HepG2 (cell line): ENCODE results near the gene SFXN1. TPM values are rescaled to one million over a fixed set of nuclear protein-coding genes. Genes with fewer than 3 reads are reported as not detected.

Source experiments
- ATAC-seq: fragments of 200-7000 bp; cut with Tn5 transposase; 3 replicates; pipeline ENCODE4 v1.9.1; 2020; ENCODE audit warnings: mild to moderate bottlenecking, moderate library complexity
- BruUV-seq: library from RNA; stranded (reverse); fragments of 400-500 nt; replicated peaks from 2 replicates; lab custom pipeline; 2021; lab: Mats Ljungman, UMichigan
- CTCF ChIA-PET: fragments of 300-600 bp; formaldehyde crosslinking; extraction: SDS; loops from one replicate; lab custom pipeline; 2021; ENCODE audit warnings: low total read pairs, inconsistent platforms, low intra/inter-chr PET ratio; lab: Yijun Ruan, JAX
- POLR2A ChIA-PET: fragments of 350-600 bp; sonication (Branson Sonifier 250); formaldehyde crosslinking; loops from one replicate; lab custom pipeline; 2020; ENCODE audit warnings: antibody characterized with exemption, inconsistent platforms; lab: Yijun Ruan, JAX
- DNase-seq: peaks from one replicate; pipeline ENCODE4 v3.0.0-alpha.2; 2015; ENCODE audit warnings: low spot score
- FAIRE-seq: peaks from 3 replicates; lab custom pipeline; 2011; peaks lifted over from hg19 to GRCh38; lab: Jason Lieb, UNC
- H2AFZ ChIP-seq: one replicate; pipeline ENCODE4 v1.6.1; 2011; ENCODE audit warnings: low read length, inconsistent platforms
- H3K27ac ChIP-seq: fragments of 300-600 bp; 3 replicates; pipeline ENCODE4 v1.8.0; 2011; ENCODE audit warnings: mixed run types, mild to moderate bottlenecking, mixed read lengths, low read length, inconsistent platforms; ENCODE audit not compliant: insufficient read depth; ENCODE audit errors: extremely low read length
- H3K27me3 ChIP-seq, 2 experiments: fragments of 200-600 bp in 1 of 2; 2 replicates in 1 of 2; 3 replicates in 1 of 2; pipeline versions ENCODE4 v1.6.0 to v1.8.0; 2011; ENCODE audit warnings: low read length in 2 of 2, mild to moderate bottlenecking in 2 of 2, moderate library complexity in 2 of 2, inconsistent platforms in 1 of 2; ENCODE audit not compliant: insufficient read depth in 2 of 2, control insufficient read depth in 1 of 2
- H3K36me3 ChIP-seq, 2 experiments: fragments of 200-600 bp in 1 of 2; replicated peaks in 1 of 2; 2 replicates in 1 of 2; 3 replicates in 1 of 2; pipeline versions ENCODE4 v1.5.1 to v1.8.0; 2011; ENCODE audit warnings: low read length in 2 of 2, inconsistent platforms in 1 of 2; ENCODE audit not compliant: insufficient read depth in 2 of 2, control insufficient read depth in 1 of 2
- H3K4me1 ChIP-seq: 2 replicates; pipeline ENCODE4 v1.5.1; 2012; ENCODE audit warnings: low read length, inconsistent platforms; ENCODE audit not compliant: insufficient read depth
- H3K4me2 ChIP-seq: 2 replicates; pipeline ENCODE4 v1.6.0; 2011; ENCODE audit warnings: low read depth, low read length, inconsistent platforms
- H3K4me3 ChIP-seq, 3 experiments: fragments of 200-600 bp in 1 of 3; sonication (generic), shearing (Covaris generic) in 1 of 3; replicated peaks in 1 of 3; 2 replicates each; pipeline ENCODE4 v1.5.1; 2011 to 2016; ENCODE audit warnings: low read length in 3 of 3, inconsistent platforms in 2 of 3, low read depth in 2 of 3, mild to moderate bottlenecking in 2 of 3, control low read depth in 1 of 3, mixed read lengths in 1 of 3; ENCODE audit not compliant: insufficient read depth in 1 of 3
- H3K79me2 ChIP-seq: one replicate; pipeline ENCODE4 v1.6.1; 2011; ENCODE audit warnings: low read length, inconsistent platforms; ENCODE audit not compliant: insufficient read depth
- H3K9ac ChIP-seq: 2 replicates; pipeline ENCODE4 v1.6.0; 2011; ENCODE audit warnings: mild to moderate bottlenecking, low read depth, low read length, inconsistent platforms; ENCODE audit not compliant: insufficient read depth
- H3K9me3 ChIP-seq: 2 replicates; pipeline ENCODE4 v1.5.1; 2012; ENCODE audit warnings: mild to moderate bottlenecking, low read length
- H4K20me1 ChIP-seq: 2 replicates; pipeline ENCODE4 v1.6.0; 2011; ENCODE audit warnings: inconsistent platforms, mild to moderate bottlenecking, low read length, moderate library complexity; ENCODE audit not compliant: insufficient read depth
- FOXM1 ChIP-seq: sonication (generic); formaldehyde crosslinking; IDR thresholded peaks from 2 replicates; pipeline ENCODE4 v1.5.0; 2020; ENCODE audit warnings: missing genetic modification reagents
- HNF4G ChIP-seq, 2 experiments: sonication (generic) in 1 of 2; formaldehyde crosslinking in 1 of 2; IDR thresholded peaks; 2 replicates each; pipeline versions ENCODE4 v1.4.0 to v1.6.1; 2011 to 2020; ENCODE audit warnings: borderline replicate concordance in 2 of 2, low read depth in 2 of 2, mild to moderate bottlenecking in 2 of 2, low read length in 1 of 2, missing genetic modification reagents in 1 of 2, moderate library complexity in 1 of 2
- NFIC ChIP-seq: IDR thresholded peaks from 2 replicates; pipeline ENCODE4 v1.6.1; 2012; ENCODE audit warnings: mild to moderate bottlenecking, low read length, inconsistent platforms
- RARA ChIP-seq: IDR thresholded peaks from 2 replicates; pipeline ENCODE4 v1.6.1; 2016; ENCODE audit warnings: missing genetic modification reagents, missing compliant biosample characterization
- RFX3 ChIP-seq: IDR thresholded peaks from 2 replicates; pipeline ENCODE4 v1.6.1; 2016; ENCODE audit warnings: missing biosample characterization, missing genetic modification reagents
- ZBTB8A ChIP-seq: sonication (generic); formaldehyde crosslinking; IDR thresholded peaks from 2 replicates; pipeline ENCODE4 v1.4.0; 2020; ENCODE audit warnings: mild to moderate bottlenecking, low read depth, missing genetic modification reagents, borderline replicate concordance
- ZFP37 ChIP-seq: sonication (generic); formaldehyde crosslinking; IDR thresholded peaks from 2 replicates; pipeline ENCODE4 v1.4.0; 2020; ENCODE audit warnings: missing genetic modification reagents, borderline replicate concordance
- ZNF33A ChIP-seq: sonication (generic); formaldehyde crosslinking; IDR thresholded peaks from 2 replicates; pipeline ENCODE4 v1.5.1; 2020; ENCODE audit warnings: missing genetic modification reagents, mild to moderate bottlenecking, moderate library complexity, borderline replicate concordance
- ZNF546 ChIP-seq: sonication (generic); formaldehyde crosslinking; conservative IDR thresholded peaks from 2 replicates; pipeline ENCODE4 v1.8.1; 2023; ENCODE audit warnings: mild to moderate bottlenecking, missing genetic modification reagents
- WGBS: methylation state at CpG from one replicate; pipeline ENCODE4 v1.1.6; 2017; ENCODE audit warnings: low lambda C conversion rate; 5-methylcytosine and 5-hydroxymethylcytosine counted together
- in situ Hi-C: cut with HindIII; loops from 2 replicates; pipeline ENCODE4 v1.10.0; 2017; ENCODE audit warnings: low pct_unique_long_range_greater_than_20kb; ENCODE audit not compliant: extremely low pct_ligation_motif_present
- intact Hi-C: fragments of 100-400 bp; cut with micrococcal nuclease; formaldehyde crosslinking; loops from one replicate; pipeline ENCODE4 v1.10.0; 2022; ENCODE audit not compliant: unreplicated experiment
- polyA plus RNA-seq, 8 experiments: library from polyadenylated mRNA; depleted of rRNA in 3 of 8; stranded (reverse) in 7 of 8; unstranded in 1 of 8; fragments of >200 nt; fragmentation: Illumina TruSeq in 4 of 8; extraction: Trizol in 4 of 8; gene quantifications; 2 replicates each; pipeline versions ENCODE4 v1.2.1 to v1.2.3, GENCODE V29; 2011 to 2016; ENCODE audit warnings: low read depth in 4 of 8, missing spikeins in 1 of 8, mixed read lengths in 1 of 8; ENCODE audit not compliant: insufficient read depth in 1 of 8
- total RNA-seq, 5 experiments: library from RNA; depleted of rRNA; stranded (reverse); fragments of >200 nt; fragmentation: Illumina TruSeq; extraction: Trizol; gene quantifications; 2 replicates each; pipeline ENCODE4 v1.2.3, GENCODE V29; 2016; ENCODE audit warnings: low read depth in 1 of 5
- TF ChIP-seq, protein P1 (sequence below): sonication (generic); formaldehyde crosslinking; IDR thresholded peaks from 2 replicates; pipeline ENCODE4 v1.4.0; 2020; ENCODE audit warnings: low read depth, mild to moderate bottlenecking, missing genetic modification reagents
- TF ChIP-seq, protein P2 (sequence below): IDR thresholded peaks from 2 replicates; pipeline ENCODE4 v1.6.1; 2016; ENCODE audit warnings: missing genetic modification reagents, missing compliant biosample characterization

SFXN1 gene
- total and polyA plus RNA-seq, 2 of the 13 experiments (the other 11 are each of a cell fraction or from before 2014, with no cell fraction given), result 122 to 135 TPM

DNA sequence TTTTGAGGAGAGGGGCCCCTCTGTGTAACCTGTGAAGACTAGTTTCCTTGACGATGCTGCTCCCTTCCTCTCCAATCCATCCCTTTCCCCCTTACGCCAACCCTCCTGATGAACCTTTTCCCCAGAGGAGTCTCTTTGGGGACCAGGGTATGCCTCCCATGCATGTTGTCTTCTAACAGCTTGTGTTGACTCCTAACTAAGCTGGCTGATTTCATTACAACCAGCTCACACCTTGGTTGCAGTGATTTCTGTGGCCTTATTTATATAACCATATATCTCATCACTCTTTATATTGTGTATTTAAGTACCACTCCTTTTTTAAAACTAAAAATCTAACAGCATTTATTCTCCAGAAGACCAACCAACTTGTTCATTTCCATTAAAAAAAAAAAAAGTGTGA, 42.5 kb downstream of the SFXN1 start:
- Histone ChIP-seq H3K4me3 (no peak overlapping the region), H3K27ac (no peak overlapping the region), H3K4me2 (no peak overlapping the region), H3K27me3 (no peaks in the 10 kb centered on the region), H3K4me1 (no peaks in the 10 kb centered on the region), H4K20me1 (no peaks in the 10 kb centered on the region), H3K9me3 (no peaks in the 10 kb centered on the region), H3K36me3 (peaks cover 27 to 76% of the 10 kb centered on the region in 2 experiments), H2AFZ (no peak overlapping the region), H3K9ac (no peak overlapping the region), H3K79me2 (no peaks in the 10 kb centered on the region)
- CTCF ChIA-PET, result no interaction called here
- DNase-seq (no peak), ATAC-seq (no peak), FAIRE-seq (no peak)
- TF ChIP-seq ZNF546 (CRISPR knock-in tag) (no peak), FOXM1 (CRISPR knock-in tag) (no peak), ZNF33A (CRISPR knock-in tag) (no peak), HNF4G (IDR thresholded peaks at IDR 0.05; ENCODE audit: borderline replicate concordance, low read depth, low read length) (no peak), HNF4G (CRISPR knock-in tag; IDR thresholded peaks at IDR 0.05; ENCODE audit: borderline replicate concordance, low read depth) (no peak), NFIC (no peak), RFX3 (no peak), ZFP37 (CRISPR knock-in tag) (no peak), ZBTB8A (CRISPR knock-in tag) (no peak), RARA (CRISPR knock-in tag) (no peak)
- TF ChIP-seq, protein P1, sequence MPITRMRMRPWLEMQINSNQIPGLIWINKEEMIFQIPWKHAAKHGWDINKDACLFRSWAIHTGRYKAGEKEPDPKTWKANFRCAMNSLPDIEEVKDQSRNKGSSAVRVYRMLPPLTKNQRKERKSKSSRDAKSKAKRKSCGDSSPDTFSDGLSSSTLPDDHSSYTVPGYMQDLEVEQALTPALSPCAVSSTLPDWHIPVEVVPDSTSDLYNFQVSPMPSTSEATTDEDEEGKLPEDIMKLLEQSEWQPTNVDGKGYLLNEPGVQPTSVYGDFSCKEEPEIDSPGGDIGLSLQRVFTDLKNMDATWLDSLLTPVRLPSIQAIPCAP (CRISPR knock-in tag), result no peak
- TF ChIP-seq, protein P2, sequence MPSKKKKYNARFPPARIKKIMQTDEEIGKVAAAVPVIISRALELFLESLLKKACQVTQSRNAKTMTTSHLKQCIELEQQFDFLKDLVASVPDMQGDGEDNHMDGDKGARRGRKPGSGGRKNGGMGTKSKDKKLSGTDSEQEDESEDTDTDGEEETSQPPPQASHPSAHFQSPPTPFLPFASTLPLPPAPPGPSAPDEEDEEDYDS (CRISPR knock-in tag), result no peak
- intact Hi-C loops (no loop called here), in situ Hi-C loops (no loop called here)
- 93% methylated on average over 2 of the region's 2 CpGs for WGBS
- POLR2A ChIA-PET, result no interaction called here
- no TSS peak for BruUV-seq
